A172 (cell line): ENCODE data around the gene KLHDC1. TPM values are rescaled to one million over a fixed set of nuclear protein-coding genes. Genes with fewer than 3 reads are reported as not detected.
"Not testable (repeated sequence)": the region's sequence is repeated elsewhere in the genome, so short reads cannot be mapped to it uniquely, and the experiment has no call there.

Source experiments
- DNase-seq: peaks from one replicate; pipeline ENCODE4 v3.0.0-alpha.2; 2015; ENCODE audit warnings: low spot score
- total RNA-seq: library from RNA; depleted of rRNA; stranded (reverse); fragments of >200 nt; shearing (Covaris generic); gene quantifications from 2 replicates; pipeline ENCODE4 v1.2.3, GENCODE V29; 2014; rRNA removed

KLHDC1 gene
- total RNA-seq: 0.05 and 1.3 TPM in 2 replicates

DNA sequence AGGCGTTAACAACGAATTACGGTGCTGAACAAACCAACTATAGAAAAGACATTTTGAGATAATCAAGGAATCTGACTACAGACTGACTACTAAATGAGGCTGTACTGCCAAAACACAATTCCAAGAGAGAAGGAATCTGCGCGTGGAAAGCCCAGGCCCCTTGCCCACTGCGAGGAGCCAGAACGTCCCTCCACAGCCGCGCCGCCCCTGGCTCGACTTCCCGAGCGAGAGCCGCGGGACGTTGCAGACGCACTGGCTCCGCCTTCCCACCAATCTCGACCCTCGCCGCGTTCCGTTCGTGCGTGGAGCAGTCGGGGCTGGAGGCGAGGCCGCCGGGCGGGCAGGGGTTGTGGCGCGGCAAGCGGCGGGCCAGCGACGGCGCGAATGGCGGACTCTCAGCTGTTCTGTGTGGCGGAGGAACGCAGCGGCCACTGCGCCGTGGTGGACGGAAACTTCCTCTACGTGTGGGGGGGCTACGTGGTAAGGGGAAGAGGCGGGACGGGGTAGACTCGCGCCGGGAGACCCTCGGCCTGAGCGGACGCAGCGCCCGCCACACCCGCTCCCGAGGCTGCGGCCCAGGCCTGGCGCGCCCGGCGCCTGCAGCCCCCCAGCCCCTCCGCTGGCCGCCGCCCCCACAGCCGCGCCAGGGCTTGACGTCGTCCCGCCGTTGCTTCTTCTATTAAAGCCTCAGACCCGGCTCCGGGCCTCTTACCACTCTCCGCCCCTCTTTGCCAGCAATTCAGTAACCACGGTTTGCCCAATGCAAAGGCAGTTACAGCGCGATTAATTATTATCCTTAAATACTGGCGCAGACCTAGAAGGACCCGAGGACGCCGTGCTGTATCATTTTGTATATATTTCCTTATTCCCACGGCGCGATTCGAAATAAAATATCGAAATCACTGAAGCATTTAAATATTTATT is at the start of gene KLHDC1:
TSS of gene KLHDC1 (plus strand) at position 310 of the 924 bp plus-strand sequence. CDS start at position 385, 75 bp downstream.
- DNase-seq: peak; percentile 5

- DNase-seq: no peak
These were observed 39.4 kb upstream of the KLHDC1 start for GRCh38 chr14:49653508-49653907.

DNA sequence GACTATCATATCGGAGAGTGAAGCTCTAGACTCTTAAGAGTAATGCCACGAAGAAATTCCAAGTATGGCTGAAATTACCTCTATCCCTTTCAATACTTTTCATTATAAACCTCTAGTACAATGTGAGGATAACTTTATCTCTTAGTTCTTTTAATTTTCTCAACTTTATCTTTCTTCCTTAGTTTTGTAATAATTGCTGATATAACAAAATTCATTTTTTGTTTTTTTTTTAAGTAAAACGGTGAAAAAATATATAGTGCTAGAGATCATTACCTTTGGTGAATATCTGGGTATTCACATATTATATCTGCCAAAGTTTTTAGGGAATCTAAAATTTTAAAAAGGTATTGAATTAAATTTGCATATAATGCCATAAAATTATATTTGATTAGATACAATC is 38.4 kb upstream of the KLHDC1 start:
- no peak for DNase-seq

DNA sequence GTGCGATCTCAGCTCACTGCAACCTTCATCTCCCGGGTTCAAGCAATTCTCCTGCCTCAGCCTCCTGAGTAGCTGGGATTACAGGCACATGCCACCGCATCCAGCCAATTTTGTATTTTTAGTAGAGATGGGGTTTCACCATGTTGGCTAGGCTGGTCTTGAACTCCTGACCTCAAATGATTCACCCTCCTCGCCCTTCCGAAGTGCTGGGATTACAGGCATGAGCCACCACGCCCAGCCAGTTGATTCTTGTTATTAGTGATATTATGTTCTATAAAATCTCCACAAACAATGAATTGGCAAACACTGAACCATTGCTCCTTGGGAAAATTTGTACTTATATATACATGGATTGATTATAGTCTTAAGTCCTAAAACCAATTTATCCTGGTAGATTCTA is 35.4 kb upstream of the KLHDC1 start:
- DNase-seq: not testable (repeated sequence)

DNA sequence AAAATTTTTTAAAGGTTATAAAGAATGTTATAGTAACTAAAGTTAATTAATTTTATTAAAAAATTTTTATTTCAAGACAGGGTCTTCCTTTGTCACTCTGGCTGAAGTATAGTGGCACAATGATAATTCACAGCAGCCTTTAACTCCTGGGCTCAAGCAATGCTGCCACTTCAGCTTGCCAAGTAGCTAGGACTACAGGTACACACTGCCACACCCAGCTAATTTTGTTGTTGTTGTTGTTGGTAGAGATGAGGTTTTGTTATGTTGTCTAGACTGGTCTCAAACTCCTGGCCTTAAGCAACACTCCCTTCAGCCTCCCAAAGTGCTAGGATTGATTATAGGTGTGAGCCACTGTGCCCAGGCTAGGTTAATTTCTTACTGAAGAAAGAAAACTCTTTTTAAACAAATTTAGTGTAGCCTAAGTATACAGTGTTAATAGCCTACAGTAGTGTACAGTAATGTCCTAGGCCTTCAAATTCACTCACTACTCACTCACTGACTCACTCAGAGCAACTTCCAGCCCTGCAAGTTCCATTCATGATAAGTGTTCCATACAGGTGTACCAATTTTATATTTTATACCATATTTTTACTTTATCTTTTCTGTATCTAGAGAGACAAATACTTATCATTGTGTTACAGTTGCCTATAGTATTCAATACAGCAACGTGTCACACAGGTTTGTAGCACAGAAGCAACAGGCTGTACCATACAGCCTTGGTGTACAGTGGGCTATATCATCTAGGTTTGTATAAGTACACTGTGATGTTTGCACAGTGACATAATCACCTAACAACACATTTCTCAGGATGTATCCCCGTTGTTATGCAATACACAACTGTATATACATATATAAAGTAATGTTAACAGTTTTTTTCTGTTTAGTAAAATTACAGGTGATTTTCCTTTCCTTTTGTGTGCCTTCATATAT is 33.1 kb upstream of the KLHDC1 start:
- DNase-seq: no peak

DNA sequence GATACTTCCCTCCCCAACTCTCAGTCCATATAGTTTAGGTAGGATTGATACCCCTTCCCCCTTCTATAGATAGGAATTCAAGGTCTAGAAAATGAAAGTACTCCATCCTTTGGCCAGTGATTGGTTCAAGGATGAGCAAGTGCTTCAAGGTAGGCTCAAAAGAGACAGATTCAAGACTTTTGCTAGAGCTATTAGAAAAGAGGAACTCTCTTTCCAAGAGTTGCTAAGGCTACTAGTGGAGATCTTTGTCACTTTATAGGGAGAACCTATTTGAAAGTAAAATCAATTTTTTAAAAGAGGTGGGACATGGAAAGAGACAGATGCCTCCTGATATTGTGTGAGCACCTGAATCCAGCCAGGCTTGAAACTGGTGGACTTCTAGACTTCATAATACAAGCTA is 22.4 kb upstream of the KLHDC1 start:
- DNase-seq: no peak

DNA sequence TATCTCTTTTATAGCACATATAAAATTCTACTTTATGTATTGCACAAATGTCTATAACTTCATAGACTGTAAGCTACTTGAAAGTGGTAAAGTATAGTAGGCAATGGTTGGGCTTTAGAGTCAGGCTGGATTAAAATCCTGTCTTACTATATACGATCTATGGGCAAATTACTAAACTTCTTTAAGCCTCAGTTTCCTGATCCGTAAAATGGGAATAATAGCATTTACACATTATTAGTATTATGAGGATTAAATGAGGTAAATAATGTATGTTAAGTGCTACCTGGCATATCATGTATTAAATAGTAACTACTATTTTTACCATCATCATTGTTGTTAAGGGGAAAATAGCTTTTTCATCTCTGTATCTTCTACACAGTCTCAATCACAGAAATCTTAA is 19.3 kb upstream of the KLHDC1 start:
- no peak for DNase-seq

DNA sequence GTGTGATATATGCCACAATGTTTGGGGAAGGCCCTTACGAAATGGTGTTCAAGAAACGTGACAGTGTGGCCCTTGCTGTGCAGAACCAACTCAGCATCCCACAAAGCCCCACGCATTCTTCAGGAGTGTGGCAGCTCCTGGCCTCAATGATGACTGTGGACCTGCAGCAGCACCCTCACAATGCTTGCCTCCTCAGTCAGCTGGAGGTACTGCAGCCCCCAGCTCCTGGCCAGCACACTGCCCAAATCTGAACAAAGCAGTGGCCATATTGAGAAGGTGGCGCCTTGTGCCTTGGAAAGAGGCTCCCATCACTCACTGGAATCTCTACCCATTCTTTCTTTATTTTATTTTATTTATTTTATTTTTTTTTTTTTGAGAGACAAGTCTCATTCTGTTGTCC is 15.3 kb upstream of the KLHDC1 start:
- no peak for DNase-seq

DNA sequence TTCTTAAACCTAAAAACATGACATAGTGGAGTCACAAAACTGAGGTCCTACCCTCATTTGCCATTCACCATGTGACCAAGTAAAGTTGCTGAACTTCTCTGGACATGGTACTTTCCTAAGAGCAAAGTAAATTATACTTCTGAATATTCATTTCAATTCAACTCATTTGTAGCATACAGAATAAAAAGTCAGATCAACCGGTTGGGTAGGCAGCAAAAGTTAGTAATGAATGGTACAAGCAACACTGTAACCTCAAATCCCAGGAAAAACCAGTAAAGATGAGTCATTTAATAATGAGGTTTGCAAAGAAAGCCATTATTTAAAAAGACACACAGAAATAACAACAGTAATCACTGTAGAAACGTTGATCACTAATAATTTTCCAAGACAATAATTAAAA is 13.6 kb upstream of the KLHDC1 start:
- no peak for DNase-seq

GRCh38 chr14:49686425-49686824 is 6.5 kb upstream of the KLHDC1 start:
- no peak for DNase-seq

DNA sequence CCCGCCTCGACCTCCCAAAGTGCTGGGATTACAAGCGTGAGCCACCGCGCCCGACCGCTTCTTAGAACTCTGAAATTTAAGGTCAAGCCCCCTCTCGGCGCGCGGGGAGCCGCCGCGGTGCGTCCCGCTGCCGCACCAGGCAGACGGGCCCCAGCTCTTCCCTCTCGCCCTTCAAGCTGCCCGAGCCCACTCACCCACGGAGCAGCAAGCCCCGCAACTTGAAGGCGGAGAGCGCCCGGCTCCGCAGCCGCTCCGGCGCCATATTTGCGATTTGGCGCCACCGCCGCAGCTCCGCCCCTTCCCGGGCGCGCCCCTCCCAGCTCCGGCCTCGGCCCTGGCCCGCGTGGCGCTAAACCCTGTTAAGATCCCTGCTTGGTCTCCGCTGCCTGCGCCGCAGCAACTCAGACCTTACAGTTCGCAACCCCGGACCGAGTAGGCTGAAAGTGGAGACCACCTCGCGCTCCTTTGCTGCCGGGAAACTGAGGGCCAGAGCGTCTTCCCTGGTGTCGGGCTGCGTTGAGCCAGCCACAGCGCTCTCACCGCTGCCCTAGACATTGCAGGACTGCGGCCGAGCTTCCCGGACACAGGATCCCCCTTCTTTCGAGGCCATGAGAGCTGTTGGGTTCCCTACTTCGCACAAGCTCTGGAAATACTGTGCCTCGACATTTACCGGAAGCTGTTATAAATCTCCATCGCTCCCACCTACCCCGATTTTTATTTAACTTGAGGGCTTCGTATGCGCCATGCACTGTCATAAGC is 4.8 kb upstream of the KLHDC1 start, which contains the start of gene POLE2:
TSS of gene POLE2 (minus strand) at position 273 of the 759 bp plus-strand sequence. CDS start at position 262, 11 bp downstream.
- peak; percentile 9 for DNase-seq

- DNase-seq: no peak
These were observed 4.3 kb upstream of the KLHDC1 start for GRCh38 chr14:49688701-49689030.

- no peak for DNase-seq
These were observed 1.9 kb upstream of the KLHDC1 start for GRCh38 chr14:49691031-49691430.

- DNase-seq: no peak
These were observed 645 bp upstream of the KLHDC1 start for GRCh38 chr14:49692193-49692757.

DNA sequence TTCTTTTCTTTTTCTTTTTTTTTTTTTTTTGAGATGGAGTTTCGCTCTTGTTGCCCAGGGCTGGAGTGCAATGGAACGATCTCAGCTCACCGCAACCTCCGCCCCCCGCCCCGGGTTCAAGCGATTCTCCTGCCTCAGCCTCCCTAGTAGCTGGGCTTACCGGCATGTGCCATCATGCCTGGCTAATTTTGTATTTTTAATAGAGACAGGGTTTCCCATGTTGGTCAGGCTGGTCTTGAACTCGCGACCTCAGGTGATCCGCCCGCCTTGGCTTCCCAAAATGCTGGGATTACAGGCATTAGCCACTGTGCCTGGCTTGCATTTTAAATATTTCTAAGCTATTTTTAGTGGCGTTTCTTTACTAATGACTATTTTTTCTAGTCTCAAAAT is 810 bp downstream of the KLHDC1 start:
- not testable (repeated sequence) for DNase-seq

DNA sequence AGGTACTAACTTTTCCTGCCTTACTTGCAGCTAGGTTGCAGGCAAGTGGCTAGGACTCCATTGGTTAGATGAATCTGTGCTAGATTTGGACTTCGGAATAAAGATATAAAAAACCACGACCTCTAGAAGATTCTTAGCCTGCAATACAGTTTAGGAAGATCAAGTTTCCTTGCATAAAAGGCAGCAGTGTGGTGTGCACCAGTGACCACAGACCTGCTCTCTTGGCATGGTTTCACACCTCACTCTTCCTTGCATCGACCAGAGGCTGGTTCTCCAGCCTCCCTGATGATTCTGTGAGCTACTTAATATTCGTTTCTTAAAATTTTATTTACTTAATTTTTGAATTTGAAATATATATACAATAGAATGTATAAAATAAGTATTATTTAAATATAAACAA is 9.8 kb downstream of the KLHDC1 start:
- no peak for DNase-seq

DNA sequence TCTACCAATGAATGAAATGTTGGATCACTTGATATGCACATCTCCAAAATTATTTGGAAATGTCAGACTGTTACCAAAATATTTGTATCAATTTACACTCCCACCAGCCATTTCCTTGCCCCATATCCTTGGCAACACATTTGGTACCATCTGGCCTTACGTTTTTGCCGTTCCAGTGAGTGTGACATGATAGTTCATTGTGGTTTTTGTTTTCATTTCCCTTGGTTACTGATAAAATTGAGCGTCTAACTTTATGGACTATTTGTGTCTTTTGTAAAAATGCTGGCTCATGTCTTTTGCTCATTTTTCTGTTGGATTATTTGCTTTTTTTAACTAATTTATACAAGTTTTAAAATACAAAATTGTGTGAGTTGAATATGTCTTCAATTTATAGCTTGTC is 11.0 kb downstream of the KLHDC1 start:
- no peak for DNase-seq

GRCh38 chr14:49704471-49704870 is 11.6 kb downstream of the KLHDC1 start:
- not testable (repeated sequence) for DNase-seq

GRCh38 chr14:49710993-49711392 is 18.1 kb downstream of the KLHDC1 start:
- DNase-seq: not testable (repeated sequence)

GRCh38 chr14:49720744-49721143 is 27.8 kb downstream of the KLHDC1 start:
- DNase-seq: no peak

DNA sequence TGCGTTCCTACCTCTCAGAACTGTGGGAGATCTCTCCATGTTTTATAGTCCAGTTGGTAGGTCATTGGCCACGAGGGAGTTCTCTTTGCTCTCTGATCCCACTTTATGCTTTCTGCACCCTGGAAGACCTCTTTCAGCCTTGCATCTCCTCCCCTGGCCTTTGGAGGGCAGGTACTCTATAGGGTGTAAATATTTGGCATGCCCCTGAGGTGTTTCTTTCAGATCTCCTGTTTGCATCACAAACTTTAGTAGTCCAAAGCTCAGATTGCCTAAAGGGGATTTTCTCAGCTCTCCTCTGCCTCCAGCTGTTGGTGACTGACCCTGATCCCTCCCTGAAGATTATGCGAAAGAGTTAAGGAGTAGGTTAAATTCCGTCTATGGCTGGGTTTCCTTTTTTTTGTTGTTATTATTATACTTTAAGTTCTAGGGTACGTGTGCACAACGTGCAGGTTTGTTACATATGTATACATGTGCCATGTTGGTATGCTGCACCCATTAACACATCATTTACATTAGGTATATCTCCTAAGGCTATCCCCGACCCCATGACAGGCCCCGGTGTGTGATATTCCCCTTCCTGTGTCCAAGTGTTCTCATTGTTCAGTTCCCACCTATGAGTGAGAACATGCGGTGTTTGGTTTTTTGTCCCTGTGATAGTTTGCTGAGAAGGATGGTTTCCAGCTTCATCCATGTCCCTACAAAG is 29.0 kb downstream of the KLHDC1 start:
- DNase-seq: not testable (repeated sequence)
